ENCODE results near the gene ALAS1. TPM values are rescaled to one million over a fixed set of nuclear protein-coding genes. Genes with fewer than 3 reads are reported as not detected.
A peak's percentile ranks its signal among the peaks of the same experiment; 100 is the strongest.

Gene ALAS1
- total and polyA plus RNA-seq, 4 donors: 38.7 to 85.1 (median 57.2) TPM

- H3K9ac ChIP-seq (ENCODE audit: insufficient read depth in 1 of 2, low read length in 2 of 2): no peak overlapping the region
- no peaks in the 10 kb centered on the region for H3K36me3 ChIP-seq (ENCODE audit: control insufficient read depth in 4 of 4, insufficient read depth in 4 of 4, low read length in 4 of 4)
- ATAC-seq (ENCODE audit: insufficient read depth, low FRiP score): no peak
- no peak for DNase-seq
- no peak overlapping the region for H3K4me3 ChIP-seq
- no peaks in the 10 kb centered on the region for H3K9me3 ChIP-seq (ENCODE audit: control insufficient read depth in 4 of 4, insufficient read depth in 3 of 4, low read length in 3 of 4)
- WGBS, 2 donors: 92% methylated on average over 13 to 14 of the region's 14 CpGs
- TF ChIP-seq CTCF (IDR thresholded peaks at IDR 0.05; ENCODE audit: control extremely low read depth, extremely low read depth): no peak
- no peak overlapping the region for H3K27ac ChIP-seq (ENCODE audit: low read depth in 1 of 2, low read length in 1 of 2)
- no peaks in the 10 kb centered on the region for H3K27me3 ChIP-seq (ENCODE audit: control insufficient read depth in 3 of 3, insufficient read depth in 3 of 3, low read length in 2 of 3)
- peaks cover 0 to 16% (median 6%) of the 10 kb centered on the region in 5 donors for H3K4me1 ChIP-seq (ENCODE audit: control insufficient read depth in 5 of 5, insufficient read depth in 5 of 5, low read length in 5 of 5)
Observed at GRCh38 chr3:52175416-52176179, 22.4 kb upstream of the ALAS1 start.

DNA sequence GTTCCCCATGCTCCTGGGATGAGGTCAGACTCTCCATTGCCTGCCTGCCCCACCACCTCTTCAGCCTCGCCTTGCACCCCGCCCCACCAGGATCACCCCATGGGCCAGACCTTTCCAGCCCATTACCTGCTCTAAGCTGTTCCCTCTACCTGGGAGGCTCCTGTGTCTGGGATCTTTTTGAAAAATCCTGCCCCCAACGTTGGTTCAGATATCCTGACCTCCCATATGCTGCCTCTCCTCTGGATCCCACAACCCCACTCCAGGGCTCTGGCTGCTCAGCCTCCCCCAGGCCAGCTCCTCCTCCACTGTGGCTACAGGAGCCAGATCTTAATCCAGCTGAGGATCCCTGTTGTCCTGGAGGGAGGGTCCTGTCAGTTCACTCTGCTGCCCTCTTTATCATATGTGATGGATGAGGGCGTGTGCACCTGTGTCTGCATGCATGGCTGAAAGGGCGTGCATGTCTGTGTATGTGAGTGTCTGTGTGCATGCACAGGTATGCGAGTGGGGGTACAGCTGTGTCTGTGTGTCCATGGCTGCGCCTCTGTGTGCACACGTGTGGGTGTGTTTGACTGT is 21.7 kb upstream of the ALAS1 start:
- Histone ChIP-seq H3K36me3 (ENCODE audit: control insufficient read depth in 4 of 4, insufficient read depth in 4 of 4, low read length in 4 of 4) (no peaks in the 10 kb centered on the region), H3K27ac (ENCODE audit: low read depth in 1 of 2, low read length in 1 of 2) (no peak overlapping the region), H3K27me3 (ENCODE audit: control insufficient read depth in 3 of 3, insufficient read depth in 3 of 3, low read length in 2 of 3) (no peaks in the 10 kb centered on the region), H3K4me1 (ENCODE audit: control insufficient read depth in 5 of 5, insufficient read depth in 5 of 5, low read length in 5 of 5) (peaks cover 0 to 16% (median 6%) of the 10 kb centered on the region in 5 donors), H3K9me3 (ENCODE audit: control insufficient read depth in 4 of 4, insufficient read depth in 3 of 4, low read length in 3 of 4) (no peaks in the 10 kb centered on the region), H3K4me3 (no peak overlapping the region), H3K9ac (ENCODE audit: insufficient read depth in 1 of 2, low read length in 2 of 2) (no peak overlapping the region)
- ATAC-seq (ENCODE audit: insufficient read depth, low FRiP score): no peak
- no peak for TF ChIP-seq CTCF (IDR thresholded peaks at IDR 0.05; ENCODE audit: control extremely low read depth, extremely low read depth)
- 90 to 93% methylated on average over 8 of the region's 8 CpGs for WGBS, 2 donors
- DNase-seq: no peak

- H3K27me3 ChIP-seq (ENCODE audit: control insufficient read depth in 3 of 3, insufficient read depth in 3 of 3, low read length in 2 of 3): no peaks in the 10 kb centered on the region
- peak; percentile 69 for ATAC-seq (ENCODE audit: insufficient read depth, low FRiP score)
- no peak overlapping the region for H3K4me3 ChIP-seq
- 60 to 78% methylated on average over 15 of the region's 15 CpGs for WGBS, 2 donors
- TF ChIP-seq CTCF (IDR thresholded peaks at IDR 0.05; ENCODE audit: control extremely low read depth, extremely low read depth): no peak
- H3K9ac ChIP-seq (ENCODE audit: insufficient read depth in 1 of 2, low read length in 2 of 2): no peak overlapping the region
- peaks cover 0 to 16% (median 6%) of the 10 kb centered on the region in 5 donors for H3K4me1 ChIP-seq (ENCODE audit: control insufficient read depth in 5 of 5, insufficient read depth in 5 of 5, low read length in 5 of 5)
- H3K36me3 ChIP-seq (ENCODE audit: control insufficient read depth in 4 of 4, insufficient read depth in 4 of 4, low read length in 4 of 4): no peaks in the 10 kb centered on the region
- DNase-seq: peak in 2 of 3 donors; percentile 28 to 38
- no peaks in the 10 kb centered on the region for H3K9me3 ChIP-seq (ENCODE audit: control insufficient read depth in 4 of 4, insufficient read depth in 3 of 4, low read length in 3 of 4)
- H3K27ac ChIP-seq (ENCODE audit: low read depth in 1 of 2, low read length in 1 of 2): peak overlapping the region in 1 of 2 donors; percentile 48
Observed at GRCh38 chr3:52176951-52177700, 20.8 kb upstream of the ALAS1 start.

All from lung (tissue), 12 donors.